Activated CD4-positive, alpha-beta T cell treated with anti-CD3 and anti-CD28 coated beads, Interleukin-2, amount 10 ng/mL, durations not matched to agents 7 days and 5 days (primary cell): ENCODE results near the gene PADI6. TPM values are rescaled to one million over a fixed set of nuclear protein-coding genes. Genes with fewer than 3 reads are reported as not detected.
"Not testable (repeated sequence)": the region's sequence is repeated elsewhere in the genome, so short reads cannot be mapped to it uniquely, and the experiment has no call there.

Experiments used
- CTCF ChIA-PET: fragments of 350-600 bp; sonication (Branson Sonifier 250); formaldehyde crosslinking; loops from one replicate; lab custom pipeline; 2021; ENCODE audit warnings: antibody characterized with exemption; lab: Charles Lee
- POLR2A ChIA-PET: fragments of 350-600 bp; sonication (Branson Sonifier 250); formaldehyde crosslinking; loops from one replicate; lab custom pipeline; 2021; ENCODE audit warnings: antibody characterized with exemption; lab: Charles Lee
- DNase-seq: peaks from one replicate; pipeline ENCODE4 v3.0.0-alpha.2; 2020
- H3K27ac Mint-ChIP-seq: one replicate; pipeline ENCODE4 v1.8.0; 2021; ENCODE audit warnings: mild to moderate bottlenecking, moderate library complexity, mixed read lengths
- H3K27me3 Mint-ChIP-seq: one replicate; pipeline ENCODE4 v1.8.0; 2021; ENCODE audit warnings: mixed read lengths
- H3K36me3 Mint-ChIP-seq: one replicate; pipeline ENCODE4 v1.8.0; 2021; ENCODE audit warnings: low read depth, mixed read lengths
- H3K4me1 Mint-ChIP-seq: one replicate; pipeline ENCODE4 v1.8.0; 2021; ENCODE audit warnings: mixed read lengths
- H3K4me3 Mint-ChIP-seq: one replicate; pipeline ENCODE4 v1.8.0; 2021; ENCODE audit warnings: mild to moderate bottlenecking, moderate library complexity, mixed read lengths
- H3K9me3 Mint-ChIP-seq: one replicate; pipeline ENCODE4 v1.8.0; 2021; ENCODE audit warnings: mixed read lengths
- total RNA-seq, 2 experiments: library from RNA; stranded (reverse); gene quantifications; one replicate each; pipeline ENCODE4 v1.2.3, GENCODE V29; 2021

PADI6 gene
- total RNA-seq, 2 experiments from 2014 or later: 0.10 TPM

DNA sequence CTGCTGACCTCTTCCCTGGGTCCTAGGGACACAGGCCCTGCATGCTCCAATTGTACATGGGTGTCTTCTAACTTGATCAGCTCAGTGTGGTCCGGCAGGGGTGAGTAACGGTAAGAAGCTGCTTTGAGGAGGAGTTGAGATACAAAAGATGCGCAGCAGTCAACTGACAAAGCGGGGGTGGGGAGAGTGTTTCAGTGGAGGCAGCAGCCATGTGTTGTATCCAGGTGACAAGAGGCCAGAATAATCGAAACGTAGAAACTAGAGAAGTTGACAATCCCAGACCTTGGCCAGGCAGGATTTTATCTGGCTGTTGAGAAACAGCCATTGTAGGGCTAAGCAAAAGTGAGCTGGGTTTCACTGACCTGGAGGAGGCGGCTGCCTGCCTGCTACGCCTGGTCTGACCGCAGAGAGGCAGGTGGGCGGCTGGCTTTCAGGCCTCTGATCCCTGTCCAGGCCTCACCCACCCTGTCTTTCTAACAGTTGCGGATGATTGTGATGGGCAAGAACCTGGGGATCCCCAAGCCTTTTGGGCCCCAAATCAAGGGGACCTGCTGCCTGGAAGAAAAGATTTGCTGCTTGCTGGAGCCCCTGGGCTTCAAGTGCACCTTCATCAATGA, 28.8 kb downstream of the PADI6 start:
- DNase-seq: no peak
- no peaks in the 10 kb centered on the region for H3K9me3 Mint-ChIP-seq
- H3K36me3 Mint-ChIP-seq: no peaks in the 10 kb centered on the region
- H3K27me3 Mint-ChIP-seq: no peaks in the 10 kb centered on the region
- no peaks in the 10 kb centered on the region for H3K4me1 Mint-ChIP-seq
- ChIA-PET CTCF (interaction anchor here (0.6 kb wide), 1 partner anchor 179 kb away, joined by 5 read pairs; no protein-coding TSS in a partner anchor), POLR2A (no interaction called here)
- H3K27ac Mint-ChIP-seq: no peak overlapping the region
- no peak overlapping the region for H3K4me3 Mint-ChIP-seq

GRCh38 chr1:17401841-17402240, 29.8 kb downstream of the PADI6 start:
- Mint-ChIP-seq H3K36me3 (peaks cover 2% of the 10 kb centered on the region), H3K9me3 (no peaks in the 10 kb centered on the region), H3K4me1 (no peaks in the 10 kb centered on the region), H3K4me3 (no peak overlapping the region), H3K27me3 (no peaks in the 10 kb centered on the region), H3K27ac (no peak overlapping the region)
- ChIA-PET POLR2A (no interaction called here), CTCF (no interaction called here)
- no peak for DNase-seq

- Mint-ChIP-seq H3K27me3 (no peaks in the 10 kb centered on the region), H3K4me1 (no peaks in the 10 kb centered on the region), H3K9me3 (no peaks in the 10 kb centered on the region), H3K27ac (no peak overlapping the region), H3K4me3 (no peak overlapping the region), H3K36me3 (peaks cover 9% of the 10 kb centered on the region)
- ChIA-PET CTCF (no interaction called here), POLR2A (no interaction called here)
- DNase-seq: no peak
These were observed 31.1 kb downstream of the PADI6 start for GRCh38 chr1:17403081-17403480.

DNA sequence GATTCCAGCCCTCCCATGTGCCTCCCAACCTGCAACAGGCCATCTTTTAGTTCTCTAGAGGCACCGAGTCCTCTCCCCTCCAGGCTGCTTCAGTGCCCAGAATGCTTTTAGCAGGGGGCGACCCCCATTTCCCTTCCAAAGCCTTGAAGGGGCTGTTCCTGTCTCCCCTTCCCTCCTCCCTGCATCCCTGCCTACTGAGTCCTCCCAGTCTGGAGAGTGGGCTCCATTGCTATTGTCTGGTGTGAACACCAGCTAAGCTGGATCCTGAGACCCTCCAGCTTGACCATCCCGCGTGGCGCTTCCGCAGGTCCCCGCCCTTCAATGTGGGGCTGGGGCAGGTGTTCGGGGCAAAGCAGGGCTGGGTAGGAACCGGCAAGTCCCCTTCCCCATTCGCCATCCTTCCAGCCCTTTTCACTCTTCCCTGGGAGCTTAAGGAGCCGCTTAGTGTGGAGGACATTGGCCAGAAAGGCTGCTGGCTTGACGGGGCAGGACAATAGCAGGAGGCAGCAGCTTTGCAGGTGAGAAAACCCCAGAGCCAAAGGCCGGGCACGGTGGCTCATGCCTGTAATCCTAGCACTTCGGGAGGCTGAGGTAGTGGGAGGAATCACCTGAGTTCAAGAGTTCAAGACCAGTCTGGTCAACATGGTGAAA, 32.2 kb downstream of the PADI6 start:
- Mint-ChIP-seq H3K27me3 (no peaks in the 10 kb centered on the region), H3K4me1 (no peaks in the 10 kb centered on the region), H3K36me3 (peaks cover 18% of the 10 kb centered on the region), H3K4me3 (no peak overlapping the region), H3K9me3 (no peaks in the 10 kb centered on the region), H3K27ac (no peak overlapping the region)
- no peak for DNase-seq
- ChIA-PET CTCF (interaction anchor here (0.6 to 0.7 kb wide), 2 partner anchors 45 to 1585 kb away, joined by 3 to 4 read pairs; no protein-coding TSS in a partner anchor), POLR2A (no interaction called here)

DNA sequence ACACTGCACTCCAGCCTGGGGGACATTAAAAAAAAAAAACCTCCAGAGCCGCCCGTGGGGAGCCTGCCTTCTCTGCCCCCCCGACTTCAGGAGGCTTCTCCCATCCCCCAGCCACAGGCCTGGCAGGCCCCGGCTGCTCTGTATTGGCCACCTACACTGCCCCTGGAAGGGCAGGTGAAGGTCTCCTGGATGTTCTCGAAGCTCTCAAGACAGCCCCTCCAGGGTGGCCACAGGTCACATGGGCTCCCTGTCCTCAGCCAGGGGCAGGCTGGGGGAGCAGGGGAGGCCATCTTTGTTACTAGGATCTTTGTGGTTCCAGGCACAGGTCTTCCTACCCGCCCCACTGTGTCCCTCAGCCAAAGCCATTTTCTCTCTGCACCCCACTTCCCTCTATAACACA, 32.8 kb downstream of the PADI6 start:
- CTCF ChIA-PET: interaction anchor here (0.9 kb wide), 1 partner anchor 133 kb away, joined by 3 read pairs; no protein-coding TSS in a partner anchor
- no peaks in the 10 kb centered on the region for H3K27me3 Mint-ChIP-seq
- H3K4me1 Mint-ChIP-seq: no peaks in the 10 kb centered on the region
- POLR2A ChIA-PET: no interaction called here
- H3K4me3 Mint-ChIP-seq: no peak overlapping the region
- no peak overlapping the region for H3K27ac Mint-ChIP-seq
- no peak for DNase-seq
- peaks cover 23% of the 10 kb centered on the region for H3K36me3 Mint-ChIP-seq
- no peaks in the 10 kb centered on the region for H3K9me3 Mint-ChIP-seq

DNA sequence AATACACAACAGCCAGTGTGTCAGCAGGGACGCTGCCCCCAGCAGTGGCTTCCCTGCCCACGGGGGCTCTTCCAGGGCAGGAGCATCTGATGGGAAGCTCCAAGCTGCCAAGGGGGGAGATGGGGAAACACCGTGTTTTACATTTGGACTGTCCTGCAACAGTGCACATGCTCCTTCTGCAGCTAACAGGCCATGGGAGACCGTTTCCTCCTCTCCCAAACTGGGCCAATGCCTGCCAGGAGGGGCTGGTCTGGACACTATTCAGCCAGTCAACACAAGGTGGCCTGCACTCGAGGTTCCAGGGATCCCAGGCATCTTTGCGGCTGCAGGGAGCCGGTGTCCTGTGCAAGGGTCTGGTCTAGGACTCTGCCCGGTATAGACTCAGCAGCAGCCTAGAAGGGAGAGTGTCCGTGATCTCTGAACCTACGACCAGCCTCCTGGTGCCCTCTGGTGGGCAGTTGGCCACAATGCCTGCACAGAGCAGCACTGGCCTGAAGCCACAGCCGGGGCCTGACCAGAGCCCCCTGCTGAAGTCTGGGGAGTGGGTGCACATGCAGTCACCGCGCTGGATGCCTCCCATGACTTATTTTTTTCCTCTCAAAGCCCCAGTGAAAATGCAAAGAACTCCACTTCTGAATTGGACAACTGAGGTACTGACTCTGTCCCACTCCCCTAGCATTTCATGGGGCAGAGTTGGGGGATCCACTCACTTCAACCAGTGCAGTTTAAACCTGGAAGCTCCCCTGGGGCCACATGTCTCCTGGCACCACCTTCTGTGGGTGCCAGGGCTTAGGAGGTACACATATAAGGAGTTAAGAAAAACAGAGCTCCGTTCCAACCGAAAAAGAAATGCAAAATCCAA, 34.1 kb downstream of the PADI6 start:
- ChIA-PET CTCF (interaction anchor here (0.6 to 0.9 kb wide), 2 partner anchors 74 to 134 kb away, joined by 3 to 5 read pairs; no protein-coding TSS in a partner anchor), POLR2A (no interaction called here)

DNA sequence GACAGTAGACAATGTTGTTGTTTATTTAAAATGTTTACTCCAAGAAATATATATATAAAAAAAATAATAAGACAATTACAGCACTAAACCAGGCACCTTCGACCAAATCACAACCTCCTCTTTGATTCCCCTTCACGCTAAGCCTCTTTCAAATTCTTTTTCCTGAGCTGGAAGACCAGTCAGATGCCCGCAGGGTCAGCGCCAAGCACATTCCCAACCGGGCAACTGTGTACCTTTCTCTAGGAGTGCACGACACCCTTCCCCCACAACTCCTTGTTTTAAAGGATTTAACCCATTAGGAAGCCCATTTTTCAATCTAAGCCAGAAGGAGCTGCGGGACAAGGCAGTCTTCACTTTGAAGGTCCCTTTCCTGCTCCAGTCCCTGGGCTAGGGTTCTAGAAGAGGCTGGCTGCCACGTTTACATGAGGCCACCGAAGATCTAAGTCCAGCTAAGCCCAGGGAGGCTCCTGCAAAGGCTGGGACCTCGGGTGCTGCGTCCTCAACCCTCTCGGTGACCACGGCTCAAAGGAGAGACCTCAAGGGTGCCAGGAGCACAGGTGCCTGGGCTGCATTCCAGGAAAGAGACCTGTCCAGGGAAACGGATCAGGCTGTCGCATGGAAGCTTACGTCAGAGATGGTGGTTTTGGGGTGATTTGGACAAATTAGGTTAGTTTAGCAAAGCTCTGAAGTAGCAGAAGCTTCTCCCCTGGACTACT, 34.9 kb downstream of the PADI6 start:
- H3K27ac Mint-ChIP-seq, H3K4me1 Mint-ChIP-seq, H3K9me3 Mint-ChIP-seq, H3K27me3 Mint-ChIP-seq, H3K4me3 Mint-ChIP-seq, DNase-seq, POLR2A ChIA-PET: not testable (repeated sequence)
- peaks cover 38% of the 10 kb centered on the region for H3K36me3 Mint-ChIP-seq
- CTCF ChIA-PET: interaction anchor here (0.6 kb wide), 1 partner anchor 73 kb away, joined by 5 read pairs; no protein-coding TSS in a partner anchor

More for the DNA sequence above, 34.1 kb downstream of the PADI6 start:
- Mint-ChIP-seq H3K9me3 (no peaks in the 10 kb centered on the region), H3K4me3 (no peak overlapping the region), H3K4me1 (no peaks in the 10 kb centered on the region), H3K27ac (no peak overlapping the region), H3K36me3 (peaks cover 34% of the 10 kb centered on the region), H3K27me3 (no peaks in the 10 kb centered on the region)
- peak; percentile 44 for DNase-seq

DNA sequence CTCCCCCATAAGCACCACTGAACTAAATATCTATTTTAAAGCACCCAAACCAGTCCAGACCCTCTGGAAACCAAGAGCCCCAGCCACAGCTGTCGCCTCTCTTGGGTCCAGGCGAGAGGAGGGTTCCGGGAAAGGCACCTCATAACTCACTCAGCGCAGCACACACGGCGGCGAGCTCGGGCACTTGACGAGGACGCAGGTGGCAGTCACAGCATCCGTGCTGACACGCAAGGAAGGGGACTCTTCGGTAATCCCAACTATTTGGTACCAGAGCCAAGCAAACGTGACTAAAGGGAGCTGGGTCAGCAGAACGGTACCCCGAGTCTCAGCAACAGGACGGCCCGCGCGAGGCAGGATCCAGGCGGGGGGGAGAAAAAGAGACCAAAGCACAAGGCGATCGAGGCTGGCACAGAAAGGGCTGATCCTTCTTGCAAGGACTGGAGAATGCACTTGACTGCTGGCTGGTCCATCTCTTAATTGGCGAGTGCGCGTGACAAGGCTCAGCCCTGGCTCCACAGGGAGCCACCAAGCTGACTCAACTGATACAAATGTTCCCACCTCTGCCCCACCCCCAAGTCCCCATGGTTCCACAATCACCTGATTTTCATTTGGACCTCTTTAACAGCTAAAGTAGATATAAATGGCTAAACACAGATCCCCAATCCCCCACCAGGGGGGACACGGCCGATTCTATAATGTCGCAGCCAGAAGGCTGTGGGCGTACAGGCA, 36.0 kb downstream of the PADI6 start:
- H3K9me3 Mint-ChIP-seq, H3K4me3 Mint-ChIP-seq, POLR2A ChIA-PET, DNase-seq, H3K4me1 Mint-ChIP-seq, H3K27me3 Mint-ChIP-seq, H3K27ac Mint-ChIP-seq: not testable (repeated sequence)
- CTCF ChIA-PET: interaction anchor here (0.6 kb wide), 1 partner anchor 59 kb away, joined by 3 read pairs; no protein-coding TSS in a partner anchor
- H3K36me3 Mint-ChIP-seq: peaks cover 44% of the 10 kb centered on the region

- no peak for DNase-seq
- no peaks in the 10 kb centered on the region for H3K4me1 Mint-ChIP-seq
- ChIA-PET CTCF (no interaction called here), POLR2A (no interaction called here)
- H3K4me3 Mint-ChIP-seq: no peak overlapping the region
- no peak overlapping the region for H3K27ac Mint-ChIP-seq
- H3K27me3 Mint-ChIP-seq: no peaks in the 10 kb centered on the region
- H3K9me3 Mint-ChIP-seq: no peaks in the 10 kb centered on the region
- peaks cover 48% of the 10 kb centered on the region for H3K36me3 Mint-ChIP-seq
These were observed 37.4 kb downstream of the PADI6 start for GRCh38 chr1:17409391-17409811.

- DNase-seq: no peak
- no peaks in the 10 kb centered on the region for H3K9me3 Mint-ChIP-seq
- ChIA-PET CTCF (no interaction called here), POLR2A (no interaction called here)
- no peak overlapping the region for H3K4me3 Mint-ChIP-seq
- H3K4me1 Mint-ChIP-seq: no peaks in the 10 kb centered on the region
- H3K36me3 Mint-ChIP-seq: peaks cover 64% of the 10 kb centered on the region
- no peak overlapping the region for H3K27ac Mint-ChIP-seq
- no peaks in the 10 kb centered on the region for H3K27me3 Mint-ChIP-seq
These were observed 40.3 kb downstream of the PADI6 start for GRCh38 chr1:17412093-17412870.

DNA sequence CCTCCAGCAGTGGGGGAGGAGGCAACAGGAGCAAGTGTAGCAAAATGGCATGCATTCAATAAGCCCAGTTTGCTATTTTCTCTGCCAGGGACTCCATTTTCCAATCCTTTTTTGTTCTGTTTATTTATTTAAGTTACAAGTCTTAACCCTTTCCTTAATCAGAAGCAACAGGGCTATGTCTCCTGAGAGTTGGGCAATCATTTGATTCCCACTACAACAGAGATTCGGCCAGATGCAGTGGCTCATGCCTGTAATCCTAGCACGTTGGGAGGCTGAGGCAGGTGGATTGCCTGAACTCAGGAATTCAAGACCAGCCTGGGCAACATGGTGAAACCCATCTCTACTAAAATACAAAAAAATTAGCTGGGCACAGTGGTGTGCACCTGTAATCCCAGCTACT, 42.0 kb downstream of the PADI6 start:
- CTCF ChIA-PET: no interaction called here
- DNase-seq: no peak
- POLR2A ChIA-PET: no interaction called here
- no peaks in the 10 kb centered on the region for H3K27me3 Mint-ChIP-seq
- no peak overlapping the region for H3K27ac Mint-ChIP-seq
- no peaks in the 10 kb centered on the region for H3K4me1 Mint-ChIP-seq
- no peaks in the 10 kb centered on the region for H3K9me3 Mint-ChIP-seq
- no peak overlapping the region for H3K4me3 Mint-ChIP-seq
- H3K36me3 Mint-ChIP-seq: peaks cover 65% of the 10 kb centered on the region
